Measurements from ENCODE around the gene SOS1. TPM values are rescaled to one million over a fixed set of nuclear protein-coding genes. Genes with fewer than 3 reads are reported as not detected.

SOS1 gene
- total RNA-seq, 4 donors from 2014 or later, result 38.7 to 49.1 (median 40.8) TPM

- no peaks in the 10 kb centered on the region for H3K4me1 ChIP-seq
- peaks cover 0 to 9% (median 0%) of the 10 kb centered on the region in 3 donors for H3K36me3 ChIP-seq
- DNase-seq, result no peak
- H3K4me3 ChIP-seq, result no peak overlapping the region
- no peaks in the 10 kb centered on the region for H3K9me3 ChIP-seq
- no peaks in the 10 kb centered on the region for H3K27me3 ChIP-seq
- TF ChIP-seq CTCF (IDR thresholded peaks at IDR 0.05) (no peak), POLR2A (IDR thresholded peaks at IDR 0.05) (no peak)
- H3K27ac ChIP-seq, result no peak overlapping the region
Observed at GRCh38 chr2:39018638-39019037, 102.2 kb downstream of the SOS1 start.

GRCh38 chr2:39017334-39017733 lies 103.5 kb downstream of the SOS1 start:
- DNase-seq, result no peak
- H3K4me1 ChIP-seq, result no peaks in the 10 kb centered on the region
- TF ChIP-seq POLR2A (IDR thresholded peaks at IDR 0.05) (no peak), CTCF (IDR thresholded peaks at IDR 0.05) (no peak)

GRCh38 chr2:39015424-39015823 lies 105.4 kb downstream of the SOS1 start:
- no peak for TF ChIP-seq POLR2A (IDR thresholded peaks at IDR 0.05)
- TF ChIP-seq CTCF (IDR thresholded peaks at IDR 0.05), result no peak
- DNase-seq, result no peak
- Histone ChIP-seq H3K9me3 (no peaks in the 10 kb centered on the region), H3K27me3 (no peaks in the 10 kb centered on the region), H3K4me1 (no peaks in the 10 kb centered on the region), H3K27ac (no peak overlapping the region), H3K4me3 (no peak overlapping the region), H3K36me3 (peaks cover 0 to 32% (median 0%) of the 10 kb centered on the region in 3 donors)

More at GRCh38 chr2:39017334-39017733, 103.5 kb downstream of the SOS1 start:
- Histone ChIP-seq H3K27ac (no peak overlapping the region), H3K4me3 (no peak overlapping the region), H3K36me3 (peaks cover 0 to 18% (median 0%) of the 10 kb centered on the region in 3 donors), H3K27me3 (no peaks in the 10 kb centered on the region), H3K9me3 (no peaks in the 10 kb centered on the region)

- H3K27me3 ChIP-seq, result no peaks in the 10 kb centered on the region
- DNase-seq, result no peak
- TF ChIP-seq CTCF (IDR thresholded peaks at IDR 0.05), result no peak
- TF ChIP-seq POLR2A (IDR thresholded peaks at IDR 0.05), result no peak
- peaks cover 0 to 44% (median 0%) of the 10 kb centered on the region in 3 donors for H3K36me3 ChIP-seq
- H3K4me3 ChIP-seq, result no peak overlapping the region
- no peak overlapping the region for H3K27ac ChIP-seq
- no peaks in the 10 kb centered on the region for H3K4me1 ChIP-seq
- H3K9me3 ChIP-seq, result no peaks in the 10 kb centered on the region
Observed at GRCh38 chr2:39013871-39014270, 107.0 kb downstream of the SOS1 start.

GRCh38 chr2:39008665-39009064 lies 112.2 kb downstream of the SOS1 start:
- Histone ChIP-seq H3K27me3 (no peaks in the 10 kb centered on the region), H3K4me3 (no peak overlapping the region), H3K4me1 (no peaks in the 10 kb centered on the region), H3K36me3 (peaks cover 0 to 84% (median 0%) of the 10 kb centered on the region in 3 donors), H3K27ac (no peak overlapping the region), H3K9me3 (no peaks in the 10 kb centered on the region)
- no peak for DNase-seq
- TF ChIP-seq POLR2A (IDR thresholded peaks at IDR 0.05), result no peak
- no peak for TF ChIP-seq CTCF (IDR thresholded peaks at IDR 0.05)

Measured in Peyer's patch (tissue), 4 donors.